ENCODE measurements around the gene TRIO. TPM values are rescaled to one million over a fixed set of nuclear protein-coding genes. Genes with fewer than 3 reads are reported as not detected.
A peak's percentile ranks its signal among the peaks of the same experiment; 100 is the strongest.

TRIO gene
- total and polyA plus RNA-seq, 10 of the 15 experiments (the other 5 are each of a cell fraction or from before 2014, with no cell fraction given), result 5.1 to 96.4 (median 44.6) TPM

GRCh38 chr5:14247054-14247386, 103.9 kb downstream of the TRIO start:
- Histone ChIP-seq H3K79me2 (ENCODE audit: control insufficient read depth, insufficient read depth, low read length) (peaks cover 76% of the 10 kb centered on the region), H3K9ac (ENCODE audit: control insufficient read depth, insufficient read depth, low read length) (no peak overlapping the region), H3K4me3 (no peak overlapping the region), H2AFZ (ENCODE audit: control insufficient read depth, low read depth, low read length) (no peak overlapping the region), H3K4me1 (ENCODE audit: control insufficient read depth, insufficient read depth, low read length) (peaks cover 39% of the 10 kb centered on the region), H3K9me3 (replicated peaks; ENCODE audit: control insufficient read depth, insufficient read depth, low read length) (no peaks in the 10 kb centered on the region), H3K27me3 (replicated peaks in 1 of 2; ENCODE audit: control insufficient read depth in 2 of 2, insufficient read depth in 2 of 2, low read length in 1 of 2) (no peaks in the 10 kb centered on the region), H3K27ac (ENCODE audit: control insufficient read depth, insufficient read depth) (no peak overlapping the region), H3K36me3 (ENCODE audit: control insufficient read depth in 2 of 2, insufficient read depth in 2 of 2, low read length in 1 of 2) (peaks cover 2 to 6% of the 10 kb centered on the region in 2 experiments; a peak in 3 of 4 replicates), H3K4me2 (ENCODE audit: control insufficient read depth, insufficient read depth) (no peak overlapping the region), H4K20me1 (ENCODE audit: control insufficient read depth, insufficient read depth) (peaks cover 11% of the 10 kb centered on the region)
- RAD21 ChIA-PET (ENCODE audit: unreplicated experiment), result interaction anchor here (0.6 kb wide), 1 partner anchor 67 kb away, joined by 3 read pairs; no protein-coding TSS in a partner anchor
- BruUV-seq (replicated peaks), result no TSS peak
- CTCF ChIA-PET, result no interaction called here
- DNase-seq (ENCODE audit: low read depth, low spot score) (no peak), FAIRE-seq (no peak), ATAC-seq (no peak)
- intact Hi-C loops (cut with micrococcal nuclease; ENCODE audit: unreplicated experiment), result no loop called here
- TF ChIP-seq PAX5 (IDR thresholded peaks at IDR 0.05; ENCODE audit: borderline replicate concordance, low read depth, low read length), result no peak
- TF ChIP-seq CBX3 (IDR thresholded peaks at IDR 0.05; ENCODE audit: borderline replicate concordance, low read depth), result no peak
- TF ChIP-seq TAF1 (IDR thresholded peaks at IDR 0.05; ENCODE audit: borderline replicate concordance, low read depth, low read length), result no peak
- no peak for TF ChIP-seq NFIC (IDR thresholded peaks at IDR 0.05; ENCODE audit: low read depth, low read length)
- TF ChIP-seq BMI1 (IDR thresholded peaks at IDR 0.05; ENCODE audit: borderline replicate concordance), result no peak
- SMC1A ChIA-PET (ENCODE audit: uncharacterized antibody, unreplicated experiment), result no interaction called here
- POLR2A ChIA-PET, result interaction anchor here (0.9 kb wide), 1 partner anchor 13 kb away, joined by 3 read pairs; no protein-coding TSS in a partner anchor
- 30% methylated on average over 4 of the region's 4 CpGs for WGBS (ENCODE audit: insufficient coverage, insufficient replicate concordance, low lambda C conversion rate, missing lambda C conversion rate)
- in situ Hi-C loops (cut with MboI), result no loop called here

GRCh38 chr5:14249258-14250082, 106.3 kb downstream of the TRIO start:
- WGBS (ENCODE audit: insufficient coverage, insufficient replicate concordance, low lambda C conversion rate, missing lambda C conversion rate), result 65% methylated on average over 6 of the region's 6 CpGs
- peak overlapping the region; percentile 94 for H3K4me2 ChIP-seq (ENCODE audit: control insufficient read depth, insufficient read depth)
- DNase-seq (ENCODE audit: low read depth, low spot score) (no peak), ATAC-seq (no peak), FAIRE-seq (no peak)
- TF ChIP-seq SIN3A (IDR thresholded peaks at IDR 0.05; ENCODE audit: low read depth, low read length), result no peak
- TF ChIP-seq ZNF24 (IDR thresholded peaks at IDR 0.05), result peak; percentile 58; the same call in 1 of the 2 replicates
- TF ChIP-seq POU2F2 (IDR thresholded peaks at IDR 0.05; ENCODE audit: borderline replicate concordance, low read depth, low read length), result 0 out of 3 replicates have a peak, but pooled peaks have one; percentile 37
- peaks cover 4 to 6% of the 10 kb centered on the region in 2 experiments; a peak in 3 of 4 replicates for H3K36me3 ChIP-seq (ENCODE audit: control insufficient read depth in 2 of 2, insufficient read depth in 2 of 2, low read length in 1 of 2)
- peaks cover 48% of the 10 kb centered on the region for H3K4me1 ChIP-seq (ENCODE audit: control insufficient read depth, insufficient read depth, low read length)
- H3K4me3 ChIP-seq, result no peak overlapping the region
- peaks cover 9% of the 10 kb centered on the region; the same call in 2 of the 3 replicates for H3K9me3 ChIP-seq (replicated peaks; ENCODE audit: control insufficient read depth, insufficient read depth, low read length)
- POLR2A ChIA-PET, result interaction anchor here (0.7 to 2.9 kb wide), 9 partner anchors 9 to 36 kb away, joined by 3 to 12 read pairs (median 3); no protein-coding TSS in a partner anchor
- intact Hi-C loops (cut with micrococcal nuclease; ENCODE audit: unreplicated experiment) (loop anchor here (5.0 kb wide), 1 partner anchor 418 kb away; no protein-coding TSS in a partner anchor), in situ Hi-C loops (cut with MboI) (no loop called here)
- H3K27ac ChIP-seq (ENCODE audit: control insufficient read depth, insufficient read depth), result peak overlapping the region; percentile 19; the same call in 1 of the 2 replicates
- H3K27me3 ChIP-seq (replicated peaks in 1 of 2; ENCODE audit: control insufficient read depth in 2 of 2, insufficient read depth in 2 of 2, low read length in 1 of 2), result no peaks in the 10 kb centered on the region
- H4K20me1 ChIP-seq (ENCODE audit: control insufficient read depth, insufficient read depth), result peaks cover 11% of the 10 kb centered on the region
- RAD21 ChIA-PET (ENCODE audit: unreplicated experiment), result interaction anchor here (0.7 to 3.3 kb wide), 14 partner anchors 9 to 141 kb away, joined by 3 to 17 read pairs (median 3); no protein-coding TSS in a partner anchor
- peaks cover 81% of the 10 kb centered on the region for H3K79me2 ChIP-seq (ENCODE audit: control insufficient read depth, insufficient read depth, low read length)
- no peak overlapping the region for H2AFZ ChIP-seq (ENCODE audit: control insufficient read depth, low read depth, low read length)
- SMC1A ChIA-PET (ENCODE audit: uncharacterized antibody, unreplicated experiment), result interaction anchor here (0.7 to 4.7 kb wide), 21 partner anchors 8 to 141 kb away, joined by 3 to 27 read pairs (median 5); no protein-coding TSS in a partner anchor
- no TSS peak for BruUV-seq (replicated peaks)
- no peak overlapping the region for H3K9ac ChIP-seq (ENCODE audit: control insufficient read depth, insufficient read depth, low read length)
- CTCF ChIA-PET, result interaction anchor here (0.9 to 2.6 kb wide), 6 partner anchors 8 to 141 kb away, joined by 3 to 10 read pairs (median 4); no protein-coding TSS in a partner anchor
